Motor neuron (in vitro differentiated cells): ENCODE measurements around the gene COL9A2. TPM values are rescaled to one million over a fixed set of nuclear protein-coding genes. Genes with fewer than 3 reads are reported as not detected.

Experiments
- ATAC-seq, 8 experiments: fragments of 200-7000 bp; cut with Tn5 transposase; replicated peaks in 6 of 8; 2 replicates each; pipeline ENCODE4 v1.8.0; 2021; ENCODE audit warnings: mild to moderate bottlenecking in 8 of 8, moderate library complexity in 8 of 8
- H3K27ac ChIP-seq, 2 donors: fragments of 250-450 bp; sonication (Bioruptor Pico); 2 replicates each; pipeline ENCODE4 v1.9.0; 2021; ENCODE audit warnings: antibody characterized with exemption in 2 of 2, mild to moderate bottlenecking in 2 of 2, moderate library complexity in 1 of 2
- H3K4me1 ChIP-seq, 2 donors: fragments of 250-450 bp; sonication (Bioruptor Pico); replicated peaks in 1 of 2; 2 replicates each; pipeline ENCODE4 v1.6.1; 2021; ENCODE audit warnings: antibody characterized with exemption in 2 of 2, mild to moderate bottlenecking in 2 of 2, moderate library complexity in 1 of 2
- H3K4me3 ChIP-seq, 5 donors: fragments of 250-450 bp; sonication (Bioruptor Pico); 2 replicates each; pipeline ENCODE4 v1.9.0; 2021; ENCODE audit warnings: antibody characterized with exemption in 5 of 5, mild to moderate bottlenecking in 5 of 5, moderate library complexity in 4 of 5
- WGBS, 10 experiments: fragments of 450-650 bp; shearing (Covaris generic); methylation state at CpG; one replicate each; pipeline ENCODE4 v1.0.0; 2022; 5-methylcytosine and 5-hydroxymethylcytosine counted together
- in situ Hi-C, 9 experiments: fragments of 400-800 bp; cut with MboI; loops; one replicate each; pipeline ENCODE4 v1.15.0; 2021; ENCODE audit warnings: low sequenced_read_pairs in 9 of 9, low pct_unique_long_range_greater_than_20kb in 2 of 9; ENCODE audit not compliant: unreplicated experiment in 9 of 9
- total RNA-seq, 8 experiments: library from RNA; unstranded; fragments of 300-600 nt; gene quantifications; 2 replicates each; pipeline versions ENCODE4 v1.2.3 to v1.2.4, GENCODE V29; 2022

The COL9A2 gene
- total RNA-seq, 8 experiments from 2014 or later, result 0.87 to 7.1 (median 1.6) TPM

GRCh38 chr1:40315795-40316594, 1.1 kb downstream of the COL9A2 start:
- in situ Hi-C loops, result loop anchor here in 1 of 9 experiments (25.0 kb wide), 1 partner anchor 179 kb away; no protein-coding TSS in a partner anchor
- Histone ChIP-seq H3K27ac (no peak overlapping the region), H3K4me1 (peaks cover 3 to 8% of the 10 kb centered on the region in 2 donors), H3K4me3 (peak overlapping the region in 4 of 5 donors; percentile 11 to 31 (median 26))
- peak; percentile 3 to 35 (median 16) for ATAC-seq
- 0 to 53% (median 8%) methylated on average over 3 to 24 of the region's 41 CpGs; no CpG with 5 or more reads in 3 of the 10 experiments for WGBS, 10 experiments

- Histone ChIP-seq H3K4me1 (peaks cover 3 to 8% of the 10 kb centered on the region in 2 donors), H3K4me3 (peak overlapping the region in 3 of 5 donors; percentile 10 to 12 (median 12)), H3K27ac (no peak overlapping the region)
- peak; percentile 52 to 93 (median 62) for ATAC-seq
- WGBS, 10 experiments, result 0 to 67% (median 5%) methylated on average over 1 to 18 of the region's 42 CpGs; no CpG with 5 or more reads in 6 of the 10 experiments
- in situ Hi-C loops, result loop anchor here in 1 of 9 experiments (25.0 kb wide), 1 partner anchor 178 kb away; no protein-coding TSS in a partner anchor
These were observed 1.8 kb downstream of the COL9A2 start for GRCh38 chr1:40315239-40315794.

- peak in 7 of 8 experiments; percentile 2 to 47 (median 11) for ATAC-seq
- in situ Hi-C loops, result loop anchor here in 1 of 9 experiments (25.0 kb wide), 1 partner anchor 177 kb away; no protein-coding TSS in a partner anchor
- peaks cover 3 to 8% of the 10 kb centered on the region in 2 donors for H3K4me1 ChIP-seq
These were observed 2.3 kb downstream of the COL9A2 start for GRCh38 chr1:40314721-40315238.

GRCh38 chr1:40313958-40314720, 2.9 kb downstream of the COL9A2 start:
- Histone ChIP-seq H3K4me3 (no peak overlapping the region), H3K4me1 (peaks cover 3 to 8% of the 10 kb centered on the region in 2 donors), H3K27ac (no peak overlapping the region)
- in situ Hi-C loops, result loop anchor here in 1 of 9 experiments (25.0 kb wide), 1 partner anchor 177 kb away; no protein-coding TSS in a partner anchor
- WGBS, 10 experiments, result 65 to 92% (median 85%) methylated on average over 1 to 8 of the region's 9 CpGs; no CpG with 5 or more reads in 4 of the 10 experiments
- ATAC-seq, result no peak

More at GRCh38 chr1:40314721-40315238, 2.3 kb downstream of the COL9A2 start:
- Histone ChIP-seq H3K27ac (no peak overlapping the region), H3K4me3 (peak overlapping the region in 3 of 5 donors; percentile 9 to 12 (median 12))
- 0 to 90% (median 47%) methylated on average over 1 to 12 of the region's 13 CpGs; no CpG with 5 or more reads in 3 of the 10 experiments for WGBS, 10 experiments

GRCh38 chr1:40313329-40313957, 3.6 kb downstream of the COL9A2 start:
- H3K27ac ChIP-seq, result no peak overlapping the region
- ATAC-seq, result no peak
- no peak overlapping the region for H3K4me3 ChIP-seq
- in situ Hi-C loops, result loop anchor here in 1 of 9 experiments (25.0 kb wide), 1 partner anchor 176 kb away; no protein-coding TSS in a partner anchor
- peaks cover 3 to 8% of the 10 kb centered on the region in 2 donors for H3K4me1 ChIP-seq
- whole genome bisulfite sequencing, 10 experiments, result 80 to 100% (median 89%) methylated on average over 1 to 4 of the region's 5 CpGs; no CpG with 5 or more reads in 2 of the 10 experiments

- no peak overlapping the region for H3K27ac ChIP-seq
- peaks cover 3 to 8% of the 10 kb centered on the region in 2 donors for H3K4me1 ChIP-seq
- in situ Hi-C loops, result loop anchor here in 1 of 9 experiments (25.0 kb wide), 1 partner anchor 175 kb away; no protein-coding TSS in a partner anchor
- no peak for ATAC-seq
- H3K4me3 ChIP-seq, result no peak overlapping the region
- 35 to 73% (median 57%) methylated on average over 1 to 10 of the region's 10 CpGs for WGBS, 10 experiments
These were observed 4.6 kb downstream of the COL9A2 start for GRCh38 chr1:40312238-40313205.

GRCh38 chr1:40311692-40312091, 5.4 kb downstream of the COL9A2 start:
- no peak overlapping the region for H3K27ac ChIP-seq
- in situ Hi-C loops, result loop anchor here in 1 of 9 experiments (25.0 kb wide), 1 partner anchor 174 kb away; no protein-coding TSS in a partner anchor
- H3K4me3 ChIP-seq, result no peak overlapping the region
- ATAC-seq, result no peak
- WGBS, 10 experiments, result 60 to 95% (median 82%) methylated on average over 1 to 3 of the region's 5 CpGs; no CpG with 5 or more reads in 5 of the 10 experiments
- peaks cover 3 to 8% of the 10 kb centered on the region in 2 donors for H3K4me1 ChIP-seq

GRCh38 chr1:40310983-40311642, 6.0 kb downstream of the COL9A2 start:
- H3K27ac ChIP-seq, result no peak overlapping the region
- in situ Hi-C loops, result loop anchor here in 1 of 9 experiments (25.0 kb wide), 1 partner anchor 174 kb away; no protein-coding TSS in a partner anchor
- H3K4me1 ChIP-seq, result peaks cover 3 to 8% of the 10 kb centered on the region in 2 donors
- no peak overlapping the region for H3K4me3 ChIP-seq
- ATAC-seq, result no peak
- WGBS, 10 experiments, result 60 to 81% (median 74%) methylated on average over 3 to 6 of the region's 22 CpGs; no CpG with 5 or more reads in 7 of the 10 experiments

GRCh38 chr1:40310129-40310461, 7.0 kb downstream of the COL9A2 start:
- WGBS, 10 experiments, result 100% methylated on average over 1 of the region's 2 CpGs; no CpG with 5 or more reads in 8 of the 10 experiments
- no peak for ATAC-seq
- Histone ChIP-seq H3K27ac (no peak overlapping the region), H3K4me3 (no peak overlapping the region), H3K4me1 (peaks cover 3 to 7% of the 10 kb centered on the region in 2 donors)
- in situ Hi-C loops, result loop anchor here in 1 of 9 experiments (25.0 kb wide), 1 partner anchor 173 kb away; no protein-coding TSS in a partner anchor

GRCh38 chr1:40309374-40310128, 7.5 kb downstream of the COL9A2 start:
- H3K27ac ChIP-seq, result no peak overlapping the region
- H3K4me3 ChIP-seq, result no peak overlapping the region
- in situ Hi-C loops, result loop anchor here in 1 of 9 experiments (25.0 kb wide), 1 partner anchor 172 kb away; no protein-coding TSS in a partner anchor
- WGBS, 10 experiments, result 18 to 96% (median 68%) methylated on average over 2 to 7 of the region's 8 CpGs; no CpG with 5 or more reads in 1 of the 10 experiments
- ATAC-seq, result no peak
- peaks cover 0 to 2% of the 10 kb centered on the region in 2 donors for H3K4me1 ChIP-seq
